Measurements from ENCODE around the gene ERICH4. TPM values are rescaled to one million over a fixed set of nuclear protein-coding genes. Genes with fewer than 3 reads are reported as not detected.
"Not testable (repeated sequence)": the region's sequence is repeated elsewhere in the genome, so short reads cannot be mapped to it uniquely, and the experiment has no call there.

Gene ERICH4
- total RNA-seq, 4 donors from 2014 or later = not detected

DNA sequence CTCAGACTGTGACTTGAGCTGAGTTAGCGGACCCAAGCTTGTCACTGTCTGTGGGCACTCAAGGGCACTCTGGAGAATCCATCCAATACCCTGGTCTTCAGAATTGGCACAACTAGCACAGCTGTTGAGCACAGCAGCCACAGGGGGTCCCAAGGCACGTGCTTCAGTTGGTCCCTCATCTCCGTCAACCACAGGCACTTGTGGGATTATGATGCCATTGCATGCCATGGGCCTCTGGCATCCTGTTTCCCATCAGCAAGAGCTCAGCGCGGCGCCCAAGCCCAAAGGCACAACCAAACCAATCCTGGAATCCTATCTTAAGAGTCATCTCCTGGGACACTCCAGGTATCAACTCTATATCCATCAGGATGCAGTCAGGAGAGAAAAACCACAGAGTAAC lies 12.0 kb upstream of the ERICH4 start:
- no peaks in the 10 kb centered on the region for H3K9me3 ChIP-seq
- H3K4me3 ChIP-seq = no peak overlapping the region
- 87% methylated on average over 6 of the region's 6 CpGs for WGBS
- H3K27ac ChIP-seq = no peak overlapping the region
- H3K27me3 ChIP-seq = no peaks in the 10 kb centered on the region
- peaks cover 30% of the 10 kb centered on the region for H3K4me1 ChIP-seq
- H3K36me3 ChIP-seq = peaks cover 41% of the 10 kb centered on the region
- DNase-seq (ENCODE audit: low spot score in 2 of 2) = no peak
- TF ChIP-seq EP300 (IDR thresholded peaks at IDR 0.05) (no peak), CTCF (IDR thresholded peaks at IDR 0.05) (no peak), POLR2AphosphoS5 (IDR thresholded peaks at IDR 0.05) (no peak), POLR2A (IDR thresholded peaks at IDR 0.05) (no peak)

- Histone ChIP-seq H3K9me3 (no peaks in the 10 kb centered on the region), H3K4me3 (no peak overlapping the region), H3K27me3 (no peaks in the 10 kb centered on the region), H3K36me3 (peaks cover 47% of the 10 kb centered on the region), H3K4me1 (peaks cover 22% of the 10 kb centered on the region), H3K27ac (no peak overlapping the region)
- no peak for DNase-seq (ENCODE audit: low spot score in 2 of 2)
- WGBS = 74% methylated on average over 22 of the region's 23 CpGs
- no peak for TF ChIP-seq EP300 (IDR thresholded peaks at IDR 0.05)
- TF ChIP-seq POLR2A (IDR thresholded peaks at IDR 0.05) = no peak
- no peak for TF ChIP-seq CTCF (IDR thresholded peaks at IDR 0.05)
- TF ChIP-seq POLR2AphosphoS5 (IDR thresholded peaks at IDR 0.05) = no peak
Observed at GRCh38 chr19:41431426-41432386, 11.2 kb upstream of the ERICH4 start.

- Histone ChIP-seq H3K36me3 (peaks cover 47% of the 10 kb centered on the region), H3K27me3 (no peaks in the 10 kb centered on the region), H3K27ac (no peak overlapping the region), H3K4me1 (peaks cover 9% of the 10 kb centered on the region), H3K4me3 (no peak overlapping the region), H3K9me3 (no peaks in the 10 kb centered on the region)
- TF ChIP-seq EP300 (IDR thresholded peaks at IDR 0.05) (no peak), POLR2AphosphoS5 (IDR thresholded peaks at IDR 0.05) (no peak)
- WGBS = 91% methylated on average over 11 of the region's 18 CpGs
- no peak for DNase-seq (ENCODE audit: low spot score in 2 of 2)
Observed at GRCh38 chr19:41433171-41433570, 9.8 kb upstream of the ERICH4 start.

GRCh38 chr19:41434450-41434849 lies 8.5 kb upstream of the ERICH4 start:
- H3K27ac ChIP-seq = no peak overlapping the region
- no peak for DNase-seq (ENCODE audit: low spot score in 2 of 2)
- peaks cover 44% of the 10 kb centered on the region for H3K36me3 ChIP-seq
- no peaks in the 10 kb centered on the region for H3K27me3 ChIP-seq
- 82% methylated on average over 5 of the region's 5 CpGs for WGBS
- TF ChIP-seq POLR2A (IDR thresholded peaks at IDR 0.05) (no peak), POLR2AphosphoS5 (IDR thresholded peaks at IDR 0.05) (no peak), CTCF (IDR thresholded peaks at IDR 0.05) (no peak), EP300 (IDR thresholded peaks at IDR 0.05) (no peak)
- H3K4me1 ChIP-seq = peaks cover 8% of the 10 kb centered on the region
- no peak overlapping the region for H3K4me3 ChIP-seq
- H3K9me3 ChIP-seq = no peaks in the 10 kb centered on the region

- DNase-seq (ENCODE audit: low spot score in 2 of 2); H3K9me3 ChIP-seq; H3K27ac ChIP-seq; H3K27me3 ChIP-seq; H3K4me3 ChIP-seq: not testable (repeated sequence)
- WGBS = 97% methylated on average over 11 of the region's 11 CpGs
- H3K36me3 ChIP-seq = peaks cover 40% of the 10 kb centered on the region
- peaks cover 14% of the 10 kb centered on the region for H3K4me1 ChIP-seq
Observed at GRCh38 chr19:41435376-41435775, 7.6 kb upstream of the ERICH4 start.

DNA sequence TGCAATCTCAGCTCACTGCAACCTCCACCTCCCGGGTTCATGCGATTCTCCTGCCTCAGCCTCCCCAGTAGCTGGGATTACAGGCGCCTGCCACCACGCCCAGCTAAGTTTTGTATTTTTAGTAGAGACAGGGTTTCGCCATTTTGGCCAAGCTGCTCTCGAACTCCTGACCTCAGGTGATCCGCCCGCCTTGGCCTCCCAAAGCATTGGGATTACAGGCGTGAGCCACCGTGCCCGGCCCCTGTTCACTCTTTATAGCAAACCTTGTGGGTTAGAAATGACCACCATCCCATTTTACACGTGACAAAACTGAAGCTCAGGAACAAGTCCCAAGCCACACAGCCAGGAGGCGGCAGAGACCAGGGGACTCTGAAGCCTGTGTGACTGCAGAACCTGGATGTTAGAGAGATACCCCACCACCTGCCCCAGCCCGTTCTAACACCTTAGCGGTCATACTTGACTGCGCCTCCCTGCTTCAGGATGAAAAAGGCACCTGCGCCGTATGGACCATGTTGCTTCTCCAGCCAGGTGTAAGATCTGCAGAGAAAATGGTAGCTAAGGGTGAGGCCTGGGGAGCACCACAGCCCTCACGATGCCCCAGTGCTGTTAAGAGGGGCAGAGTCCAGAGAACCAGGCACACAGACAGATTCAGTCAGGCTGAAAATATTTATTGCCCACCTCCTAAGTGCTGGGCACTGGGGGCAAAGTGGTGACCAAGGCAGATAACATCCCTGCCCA lies 6.9 kb upstream of the ERICH4 start:
- Histone ChIP-seq H3K36me3 (peaks cover 33% of the 10 kb centered on the region), H3K4me3 (no peak overlapping the region), H3K9me3 (no peaks in the 10 kb centered on the region), H3K27me3 (no peaks in the 10 kb centered on the region), H3K27ac (no peak overlapping the region), H3K4me1 (peaks cover 18% of the 10 kb centered on the region)
- DNase-seq (ENCODE audit: low spot score in 2 of 2) = no peak
- TF ChIP-seq POLR2A (IDR thresholded peaks at IDR 0.05) = no peak
- no peak for TF ChIP-seq EP300 (IDR thresholded peaks at IDR 0.05)
- no peak for TF ChIP-seq POLR2AphosphoS5 (IDR thresholded peaks at IDR 0.05)
- TF ChIP-seq CTCF (IDR thresholded peaks at IDR 0.05) = no peak
- 96% methylated on average over 18 of the region's 19 CpGs for whole genome bisulfite sequencing

All from suprapubic skin (tissue), 4 donors.